A204.1 (cell line): ENCODE data around the gene GRIK3.
"Not testable (repeated sequence)": the region's sequence is repeated elsewhere in the genome, so short reads cannot be mapped to it uniquely, and the experiment has no call there.

Experiments used
- FAIRE-seq: peaks from 2 replicates; lab custom pipeline; 2012; peaks lifted over from hg19 to GRCh38; lab: Jason Lieb, UNC

Gene GRIK3

GRCh38 chr1:36909359-36909758 is 125.0 kb downstream of the GRIK3 start:
- not testable (repeated sequence) for FAIRE-seq

- no peak for FAIRE-seq
These were observed 126.2 kb downstream of the GRIK3 start for GRCh38 chr1:36908096-36908495.

GRCh38 chr1:36906555-36906954 is 127.8 kb downstream of the GRIK3 start:
- FAIRE-seq, result no peak

GRCh38 chr1:36905941-36906340 is 128.4 kb downstream of the GRIK3 start:
- no peak for FAIRE-seq

DNA sequence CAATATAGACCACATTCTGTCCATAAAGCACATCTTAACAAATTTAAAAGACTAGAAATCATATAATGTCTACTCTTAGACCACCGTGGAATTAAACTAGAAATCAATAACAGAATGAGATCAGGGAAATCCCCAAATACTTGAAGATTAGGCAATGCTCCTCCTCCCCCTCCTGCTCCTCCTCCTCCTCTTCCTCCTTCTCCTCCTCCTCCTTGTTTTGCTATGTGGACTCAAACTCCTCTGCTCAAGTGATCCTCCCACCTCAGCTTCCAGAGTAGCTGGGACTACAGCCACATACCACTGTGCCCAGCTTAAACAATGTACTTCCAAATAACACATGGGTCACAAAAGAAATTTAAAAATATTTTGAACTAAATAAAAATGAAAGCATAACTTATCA is 134.2 kb downstream of the GRIK3 start:
- no peak for FAIRE-seq

- FAIRE-seq, result not testable (repeated sequence)
These were observed 136.5 kb downstream of the GRIK3 start for GRCh38 chr1:36897813-36898212.

DNA sequence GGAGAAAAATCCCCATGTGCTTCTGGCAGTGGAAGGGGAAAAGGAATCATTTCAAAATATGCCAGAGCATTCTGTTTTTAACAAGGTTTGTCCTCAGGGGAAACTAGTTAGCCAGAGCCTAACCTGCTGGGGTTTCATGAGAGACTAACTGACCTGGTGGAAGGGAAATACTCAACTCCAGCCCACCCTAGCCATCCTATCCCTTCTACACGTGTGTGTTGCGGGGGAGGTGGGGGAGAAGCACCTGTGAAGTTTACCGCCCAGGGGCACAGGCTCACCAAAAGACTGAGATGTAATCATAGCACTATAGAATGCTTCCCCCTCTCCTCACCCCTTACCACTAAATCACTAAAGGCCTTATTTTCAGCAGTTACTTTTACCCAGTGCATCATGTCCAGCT is 139.5 kb downstream of the GRIK3 start:
- FAIRE-seq, result no peak

DNA sequence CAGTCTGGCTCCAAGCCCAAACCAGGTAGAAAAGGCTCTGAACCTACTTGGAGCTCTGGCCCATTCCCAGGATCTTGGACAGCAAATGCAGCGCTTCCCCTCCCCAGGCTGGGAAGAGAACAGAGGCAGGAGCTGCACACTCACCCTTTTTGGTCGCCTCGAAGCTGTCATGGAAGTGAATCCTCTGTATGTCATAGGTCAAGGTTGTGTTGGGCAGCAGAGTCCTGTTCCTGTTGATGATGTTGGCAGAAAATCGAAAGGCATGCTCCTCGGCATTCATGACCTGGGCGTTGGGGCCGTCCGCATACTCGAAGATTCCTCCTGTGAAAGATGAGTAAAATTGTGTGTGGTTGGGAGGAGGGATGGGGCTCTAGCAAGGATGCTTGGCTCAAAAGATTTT is 143.5 kb downstream of the GRIK3 start:
- FAIRE-seq, result no peak

GRCh38 chr1:36889478-36890226 is 144.7 kb downstream of the GRIK3 start:
- no peak for FAIRE-seq

DNA sequence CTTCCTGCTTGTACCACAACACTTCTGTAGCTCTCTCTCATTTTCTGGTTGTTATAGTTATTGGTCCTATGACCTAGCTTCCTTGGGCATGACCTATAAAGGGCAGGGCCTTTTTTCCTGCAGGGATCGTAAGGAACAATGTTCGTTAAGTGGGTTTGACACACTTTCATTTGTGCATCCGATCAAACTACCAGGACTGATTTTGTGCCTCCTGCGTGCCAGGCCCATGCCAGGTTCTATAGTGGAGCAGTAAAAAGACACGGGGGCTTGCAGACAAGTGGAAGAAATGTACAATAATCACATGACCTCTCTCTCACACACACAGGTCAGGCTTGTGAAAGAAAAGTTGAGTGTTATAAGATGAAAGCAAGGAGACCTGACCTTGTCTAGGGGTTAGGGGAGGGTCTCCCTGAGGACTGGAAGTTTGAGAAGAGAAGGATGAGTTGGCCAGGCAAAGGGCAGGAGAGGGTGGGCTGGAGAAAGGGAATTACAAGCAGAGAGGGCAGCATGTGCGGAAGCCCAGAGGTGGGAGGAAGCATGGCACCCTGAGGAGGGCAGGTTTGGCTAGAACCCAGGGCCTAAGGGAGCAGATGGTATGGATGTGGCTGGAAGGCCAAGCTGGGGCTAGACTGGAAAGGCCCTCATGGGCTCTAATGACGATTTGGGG is 145.4 kb downstream of the GRIK3 start:
- FAIRE-seq, result no peak

- FAIRE-seq, result no peak
These were observed 148.6 kb downstream of the GRIK3 start for GRCh38 chr1:36885540-36886357.

DNA sequence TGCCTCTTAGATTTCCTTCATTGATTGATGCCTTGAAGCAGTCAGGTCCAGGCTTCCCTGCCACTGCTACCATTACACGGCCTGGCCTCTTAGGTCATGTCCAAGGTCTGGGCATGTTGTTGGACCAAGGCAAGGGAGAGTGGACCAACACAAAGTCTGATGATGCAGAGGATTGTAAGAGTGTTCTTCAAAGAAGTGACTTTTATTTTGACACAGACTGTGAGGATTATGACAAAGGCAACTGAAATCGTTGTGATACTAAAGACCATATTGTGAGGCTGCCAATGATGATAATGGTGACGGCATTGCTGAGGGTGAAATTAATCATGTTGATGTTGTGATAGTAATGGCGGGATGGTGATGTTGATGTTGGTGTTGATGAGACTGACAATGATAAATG is 149.5 kb downstream of the GRIK3 start:
- no peak for FAIRE-seq

DNA sequence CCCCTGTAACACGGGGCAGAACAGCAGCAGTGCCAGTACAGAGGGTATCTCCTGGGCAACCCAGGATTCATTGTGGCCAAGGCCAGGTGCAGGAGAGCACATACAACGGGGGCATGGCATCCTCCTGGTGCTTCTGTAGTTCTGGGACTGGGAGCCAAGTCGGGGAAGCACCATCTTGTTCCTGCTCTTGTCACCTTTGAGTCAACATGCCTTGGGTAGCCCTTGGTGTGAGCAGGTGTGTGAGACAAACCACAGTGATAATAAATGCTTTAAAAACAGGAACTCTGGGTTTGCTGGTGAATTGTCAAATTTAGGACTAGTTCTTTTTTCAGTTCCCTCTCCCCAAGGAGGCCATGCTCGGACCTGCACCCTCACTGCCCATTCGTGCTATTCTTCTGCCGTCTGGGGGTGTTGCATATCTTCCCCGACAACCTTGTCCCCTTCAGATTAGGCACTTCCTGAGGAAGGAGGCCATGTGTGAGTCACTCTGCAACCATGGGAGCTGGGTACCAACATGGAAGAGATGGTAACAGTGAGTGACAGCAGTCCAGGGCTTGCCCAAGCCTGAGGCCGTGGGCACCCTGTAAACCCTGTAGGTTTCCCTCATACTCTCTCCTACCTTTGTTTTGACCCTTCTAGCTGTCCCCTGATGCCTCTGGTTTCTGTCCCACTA is 150.2 kb downstream of the GRIK3 start:
- FAIRE-seq, result no peak

- FAIRE-seq, result no peak
These were observed 150.9 kb downstream of the GRIK3 start for GRCh38 chr1:36883315-36883949.

DNA sequence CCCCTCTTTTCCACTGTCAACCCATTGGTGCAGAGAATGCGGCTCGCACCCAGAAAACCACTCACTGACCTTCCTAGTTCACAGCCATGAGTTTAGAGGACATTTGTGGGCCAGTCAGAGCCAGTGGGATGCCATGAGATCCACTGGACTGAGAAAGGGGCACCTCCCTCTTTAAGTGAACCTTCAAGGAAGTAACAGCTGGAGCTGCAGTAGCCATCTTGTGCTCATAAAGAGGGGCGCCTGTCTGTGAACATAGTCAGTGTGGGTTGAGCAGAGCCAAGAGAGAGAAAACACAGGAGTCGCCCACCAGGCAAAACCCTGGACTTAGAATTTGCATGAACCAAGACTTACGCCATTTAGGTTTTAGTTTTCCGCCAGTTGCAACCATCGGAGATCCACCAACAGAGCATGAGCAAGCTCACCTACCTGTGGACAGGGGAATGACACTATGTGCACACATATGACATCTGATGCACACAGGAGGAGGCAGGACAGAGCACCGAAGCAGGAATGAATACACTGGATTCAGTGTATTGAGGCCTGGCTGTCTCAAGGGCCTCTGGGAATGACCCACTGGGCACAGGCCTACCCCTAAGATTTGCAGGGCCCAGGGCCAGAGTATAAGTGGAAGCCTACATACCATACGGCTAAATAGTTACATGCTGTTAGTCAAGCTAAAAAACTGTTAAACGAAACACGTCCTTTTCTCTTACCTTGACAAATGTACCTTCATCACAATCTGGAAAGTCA is 151.6 kb downstream of the GRIK3 start:
- FAIRE-seq, result no peak

GRCh38 chr1:36881541-36881940 is 152.8 kb downstream of the GRIK3 start:
- no peak for FAIRE-seq

DNA sequence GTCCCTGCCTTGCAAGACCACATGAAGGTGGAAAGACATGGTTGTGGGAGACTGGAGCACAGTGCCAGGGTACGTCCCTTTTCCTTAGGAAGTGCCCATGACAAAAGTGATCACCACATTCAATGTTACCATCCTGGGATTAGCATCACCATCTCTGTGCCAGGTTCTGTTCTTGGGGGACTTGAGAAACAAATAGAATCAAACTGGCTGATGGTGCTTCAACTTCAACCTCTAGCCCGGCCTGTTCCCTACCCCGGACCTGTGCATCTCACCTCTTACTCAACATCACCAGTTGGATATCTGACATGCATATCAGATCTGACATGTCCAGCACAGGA is 153.3 kb downstream of the GRIK3 start:
- FAIRE-seq, result no peak

GRCh38 chr1:36880155-36881067 is 153.9 kb downstream of the GRIK3 start:
- no peak for FAIRE-seq

GRCh38 chr1:36879613-36880012 is 154.7 kb downstream of the GRIK3 start:
- no peak for FAIRE-seq

DNA sequence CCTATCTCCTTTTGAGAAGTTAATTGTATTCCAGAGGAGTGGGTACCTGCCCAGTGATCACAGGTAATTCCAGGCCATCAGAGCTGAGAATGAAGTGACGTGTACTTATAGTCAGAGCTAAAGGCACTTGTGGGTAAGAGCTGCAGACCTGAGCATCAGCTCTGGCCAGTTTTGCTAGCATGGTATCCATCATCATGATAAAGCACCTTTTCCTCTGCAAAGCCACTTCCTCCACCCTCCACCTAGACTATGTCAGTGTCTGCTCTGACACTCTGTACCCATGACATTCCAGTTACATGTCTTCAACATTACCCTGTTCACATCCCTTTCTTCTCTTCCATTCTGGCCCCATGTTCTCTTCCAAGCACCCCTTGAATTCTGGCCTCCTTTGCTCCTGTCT is 157.3 kb downstream of the GRIK3 start:
- FAIRE-seq, result no peak
